GM12891 (cell line): ENCODE results near the gene GABRA6.

ENCODE experiments used
- POLR2A ChIP-seq: IDR thresholded peaks from 2 replicates; pipeline ENCODE4 v1.6.1; 2011; ENCODE audit warnings: low read depth, low read length, control low read depth
- POLR2AphosphoS5 ChIP-seq: IDR thresholded peaks from 2 replicates; pipeline ENCODE4 v1.6.1; 2011; ENCODE audit warnings: low read depth, low read length, control low read depth
- POU2F2 ChIP-seq: IDR thresholded peaks from 2 replicates; pipeline ENCODE4 v1.6.1; 2011; ENCODE audit warnings: low read depth, mild to moderate bottlenecking, control low read depth, low read length, moderate library complexity
- SPI1 ChIP-seq: IDR thresholded peaks from 2 replicates; pipeline ENCODE4 v1.6.1; 2011; ENCODE audit warnings: low read depth, low read length, control low read depth
- TAF1 ChIP-seq: IDR thresholded peaks from 2 replicates; pipeline ENCODE4 v1.6.1; 2011; ENCODE audit warnings: low read depth, low read length, control low read depth

DNA sequence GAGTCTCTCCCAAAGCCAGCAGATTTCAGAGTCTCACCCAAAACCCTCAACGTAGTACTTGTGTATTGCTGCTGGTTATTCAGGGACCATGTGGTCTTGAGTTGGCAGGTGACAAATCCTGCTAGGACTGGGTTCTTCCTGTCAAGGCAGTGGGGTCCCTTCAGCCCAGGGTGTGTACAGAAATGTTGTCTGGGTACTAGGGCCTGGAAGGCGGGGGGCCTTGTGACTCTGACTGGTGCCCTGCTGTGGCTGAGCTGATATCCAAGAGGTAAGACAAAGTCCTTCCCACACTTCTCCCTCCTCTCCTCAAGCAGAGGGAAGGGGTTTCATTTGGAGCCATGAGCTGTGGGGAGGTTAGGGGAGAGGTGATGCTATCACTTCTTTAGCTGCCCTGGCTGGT lies 58.8 kb downstream of the GABRA6 start:
- TF ChIP-seq POLR2A (no peak), TAF1 (no peak), POLR2AphosphoS5 (no peak), SPI1 (no peak), POU2F2 (no peak)
